ENCODE results near the gene CCND1. TPM values are rescaled to one million over a fixed set of nuclear protein-coding genes. Genes with fewer than 3 reads are reported as not detected.

The CCND1 gene
- total RNA-seq, 1 experiment from 2014 or later, result 372 TPM

DNA sequence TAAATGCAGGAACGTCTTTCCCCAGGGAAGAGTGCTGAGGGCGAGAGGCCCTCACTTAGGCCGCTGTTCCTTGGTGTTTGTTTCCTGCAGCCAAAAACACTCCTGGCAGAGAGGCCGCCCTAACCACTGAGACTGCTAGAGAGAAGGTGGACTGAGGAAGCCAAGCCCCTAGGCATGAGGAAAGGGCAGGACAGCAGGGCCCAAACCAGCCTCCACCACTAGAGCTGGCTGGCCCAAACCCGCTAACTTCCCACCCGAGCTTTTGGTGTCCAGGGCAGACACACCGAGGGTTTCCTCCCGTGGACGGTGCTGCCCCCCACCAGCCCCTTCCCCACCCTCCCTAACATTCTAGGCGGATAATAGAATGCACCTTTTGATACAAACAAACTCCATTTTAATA lies 56.9 kb downstream of the CCND1 start:
- Histone ChIP-seq H2BK15ac (ENCODE audit: low read depth, low read length) (no peak overlapping the region), H3K4ac (ENCODE audit: low read depth, low read length) (no peak overlapping the region), H3K23ac (ENCODE audit: insufficient read length, low read depth, low read length) (no peak overlapping the region), H2BK20ac (ENCODE audit: low read depth, low read length, poor library complexity, severe bottlenecking) (no peak overlapping the region), H3K14ac (ENCODE audit: insufficient read depth, low read length) (no peak overlapping the region), H2AFZ (ENCODE audit: low read length) (no peak overlapping the region), H3T11ph (ENCODE audit: low read length) (no peak overlapping the region), H2BK5ac (ENCODE audit: insufficient read length, low read length) (no peak overlapping the region), H3K27me3 (ENCODE audit: insufficient read depth, low read length) (no peaks in the 10 kb centered on the region), H3K4me2 (ENCODE audit: insufficient read depth, insufficient read length, low read length) (no peak overlapping the region), H4K91ac (ENCODE audit: insufficient read length, low read depth, low read length) (no peak overlapping the region), H3K18ac (ENCODE audit: insufficient read length, low read depth, low read length) (no peak overlapping the region), H3K9ac (ENCODE audit: extremely low read depth, insufficient read length, low read length) (no peak overlapping the region), H3K27ac (ENCODE audit: insufficient read length, low read depth, low read length) (no peak overlapping the region), H3K23me2 (ENCODE audit: insufficient read length, low read depth, low read length, poor library complexity, severe bottlenecking) (peaks cover 9% of the 10 kb centered on the region), H3K9me3 (ENCODE audit: control insufficient read depth, low read depth, low read length) (no peaks in the 10 kb centered on the region), H3K79me2 (ENCODE audit: insufficient read depth, low read length) (no peaks in the 10 kb centered on the region), H4K8ac (replicated peaks; ENCODE audit: insufficient read length, low read depth, low read length) (no peak overlapping the region), H2BK120ac (ENCODE audit: low read depth, low read length, poor library complexity, severe bottlenecking) (no peak overlapping the region), H4K5ac (ENCODE audit: insufficient read length, low read depth, low read length) (no peak overlapping the region), H3K4me1 (ENCODE audit: insufficient read depth, low read length) (peaks cover 3% of the 10 kb centered on the region; the same call in 1 of the 2 replicates), H2BK12ac (ENCODE audit: insufficient read length, low read depth, low read length) (no peak overlapping the region), H4K20me1 (ENCODE audit: control insufficient read depth, insufficient read depth, insufficient read length) (no peaks in the 10 kb centered on the region), H3K56ac (ENCODE audit: insufficient read length, low read depth, low read length) (no peak overlapping the region), H2AK5ac (ENCODE audit: insufficient read length, low read length) (no peak overlapping the region), H3K79me1 (ENCODE audit: insufficient read depth, low read depth, low read length, poor library complexity, severe bottlenecking) (no peaks in the 10 kb centered on the region)
- peaks cover 0 to 9% (median 6%) of the 10 kb centered on the region in 3 experiments; a peak in 5 of 7 replicates for H3K36me3 Mint-ChIP-seq (ENCODE audit: insufficient read depth in 1 of 3, low read depth in 3 of 3)
- H3K4me1 Mint-ChIP-seq, result peaks cover 25 to 27% of the 10 kb centered on the region in 2 experiments
- H3K27ac Mint-ChIP-seq, result no peak overlapping the region
- H3K27me3 Mint-ChIP-seq (ENCODE audit: low read depth), result peaks cover 4% of the 10 kb centered on the region
- DNase-seq, result no peak
- no peaks in the 10 kb centered on the region for H3K9me3 Mint-ChIP-seq
- no peak overlapping the region; a peak in 1 of 5 replicates for H3K4me3 Mint-ChIP-seq
- WGBS (ENCODE audit: extremely low coverage, insufficient read length, low lambda C conversion rate), result no CpG with 5 or more reads among the region's 10 CpGs
- TF ChIP-seq, protein P1, sequence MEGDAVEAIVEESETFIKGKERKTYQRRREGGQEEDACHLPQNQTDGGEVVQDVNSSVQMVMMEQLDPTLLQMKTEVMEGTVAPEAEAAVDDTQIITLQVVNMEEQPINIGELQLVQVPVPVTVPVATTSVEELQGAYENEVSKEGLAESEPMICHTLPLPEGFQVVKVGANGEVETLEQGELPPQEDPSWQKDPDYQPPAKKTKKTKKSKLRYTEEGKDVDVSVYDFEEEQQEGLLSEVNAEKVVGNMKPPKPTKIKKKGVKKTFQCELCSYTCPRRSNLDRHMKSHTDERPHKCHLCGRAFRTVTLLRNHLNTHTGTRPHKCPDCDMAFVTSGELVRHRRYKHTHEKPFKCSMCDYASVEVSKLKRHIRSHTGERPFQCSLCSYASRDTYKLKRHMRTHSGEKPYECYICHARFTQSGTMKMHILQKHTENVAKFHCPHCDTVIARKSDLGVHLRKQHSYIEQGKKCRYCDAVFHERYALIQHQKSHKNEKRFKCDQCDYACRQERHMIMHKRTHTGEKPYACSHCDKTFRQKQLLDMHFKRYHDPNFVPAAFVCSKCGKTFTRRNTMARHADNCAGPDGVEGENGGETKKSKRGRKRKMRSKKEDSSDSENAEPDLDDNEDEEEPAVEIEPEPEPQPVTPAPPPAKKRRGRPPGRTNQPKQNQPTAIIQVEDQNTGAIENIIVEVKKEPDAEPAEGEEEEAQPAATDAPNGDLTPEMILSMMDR (conservative IDR thresholded peaks at IDR 0.05), result no peak
